Peyer's patch (tissue), 4 donors: Measurements from ENCODE around the gene PKMYT1. TPM values are rescaled to one million over a fixed set of nuclear protein-coding genes. Genes with fewer than 3 reads are reported as not detected.
A peak's percentile ranks its signal among the peaks of the same experiment; 100 is the strongest.

ENCODE experiments used
- DNase-seq, 3 donors: peaks; one replicate each; pipeline ENCODE4 v3.0.0-alpha.2; 2017 to 2019
- H3K27ac ChIP-seq, 4 donors: fragments of 200-600 bp; sonication (generic); one replicate each; pipeline ENCODE4 v1.5.1; 2016 to 2019
- H3K27me3 ChIP-seq, 2 donors: fragments of 200-600 bp; sonication (generic); one replicate each; pipeline ENCODE4 v1.5.1; 2019
- H3K36me3 ChIP-seq, 3 donors: fragments of 200-600 bp; sonication (generic); one replicate each; pipeline ENCODE4 v1.5.1; 2016 to 2019
- H3K4me1 ChIP-seq, 4 donors: fragments of 200-600 bp; sonication (generic); one replicate each; pipeline ENCODE4 v1.5.1; 2016 to 2019
- H3K4me3 ChIP-seq, 4 donors: fragments of 200-600 bp; sonication (generic); 1 replicate in 3 of 4; 2 replicates in 1 of 4; pipeline ENCODE4 v1.5.1; 2016 to 2019; ENCODE audit warnings: mild to moderate bottlenecking in 1 of 4
- H3K9me3 ChIP-seq, 4 donors: fragments of 200-600 bp; sonication (generic); one replicate each; pipeline ENCODE4 v1.5.1; 2016 to 2019; ENCODE audit warnings: mild to moderate bottlenecking in 1 of 4
- POLR2A ChIP-seq, 2 donors: fragments of 450-650 bp; IDR thresholded peaks; one replicate each; pipeline ENCODE4 v1.5.1; 2017; ENCODE audit warnings: antibody characterized with exemption in 2 of 2, mild to moderate bottlenecking in 2 of 2, moderate library complexity in 2 of 2
- total RNA-seq, 4 donors: library from RNA; depleted of rRNA; stranded (reverse); fragments of >200 nt; gene quantifications; one replicate each; pipeline ENCODE4 v1.1.0, GENCODE V29; 2016
- TF ChIP-seq, protein P1 (sequence below), 6 experiments: fragments of 450-650 bp in 4 of 6; fragments of 200-600 bp in 2 of 6; sonication (generic) in 1 of 6; IDR thresholded peaks; one replicate each; pipeline ENCODE4 v1.5.1; 2017 to 2019; ENCODE audit warnings: antibody characterized with exemption in 6 of 6, mild to moderate bottlenecking in 3 of 6, moderate library complexity in 1 of 6

Gene PKMYT1
- total RNA-seq, 4 donors from 2014 or later, result 4.3 to 23.9 (median 6.0) TPM

DNA sequence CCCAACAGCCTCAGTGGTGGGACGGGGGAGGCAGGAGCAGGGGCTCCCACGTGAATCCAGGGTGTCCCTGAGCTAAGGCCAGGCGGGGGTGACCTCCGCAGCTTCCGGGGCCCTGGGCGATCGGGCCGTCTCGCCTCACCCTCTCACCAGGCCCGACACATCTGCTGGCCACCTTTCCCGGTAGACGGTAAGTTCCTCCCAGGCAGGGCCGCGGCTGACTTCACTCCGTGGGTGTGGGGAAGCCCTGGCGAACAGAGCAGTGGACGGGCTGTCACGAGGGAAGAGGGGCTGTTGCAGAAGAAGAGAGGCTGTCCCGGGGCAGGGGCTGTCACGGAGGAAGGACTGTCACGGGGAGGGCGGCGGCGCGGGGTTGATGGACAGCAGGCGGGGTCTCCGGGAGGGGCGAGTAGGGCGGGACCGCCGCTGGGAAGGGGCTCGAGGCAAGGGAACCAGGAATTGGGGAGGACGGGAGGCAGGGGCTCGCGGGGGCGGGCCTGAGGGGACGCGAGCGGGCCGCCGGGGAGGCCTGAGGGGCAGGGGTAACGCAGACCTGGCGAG is 498 bp downstream of the PKMYT1 start:
- peaks cover 5 to 23% (median 7%) of the 10 kb centered on the region in 4 donors for H3K4me1 ChIP-seq

DNA sequence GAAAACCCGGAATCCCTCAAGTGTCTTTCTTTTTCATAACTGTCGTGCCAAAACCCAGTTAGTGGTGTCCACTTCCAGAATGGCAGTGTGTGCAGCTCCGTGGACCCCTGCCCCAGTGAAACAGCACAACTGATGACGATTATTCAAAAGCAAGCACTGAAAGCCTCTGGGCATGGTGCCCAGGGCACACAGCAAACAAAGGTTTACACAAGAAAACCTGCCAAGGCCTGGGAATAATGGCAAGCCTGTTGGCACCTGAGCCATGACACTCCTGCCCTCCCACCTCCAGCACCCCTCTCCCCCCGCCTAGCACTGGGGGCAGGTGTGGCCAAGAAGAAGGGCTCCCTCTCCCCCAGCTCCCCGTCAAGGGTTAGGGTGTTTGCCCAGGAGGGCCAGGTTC is 2.8 kb downstream of the PKMYT1 start:
- Histone ChIP-seq H3K27ac (no peak overlapping the region), H3K4me1 (peaks cover 5 to 19% (median 5%) of the 10 kb centered on the region in 4 donors), H3K4me3 (no peak overlapping the region), H3K36me3 (no peaks in the 10 kb centered on the region), H3K27me3 (no peaks in the 10 kb centered on the region), H3K9me3 (no peaks in the 10 kb centered on the region)
- no peak for DNase-seq
- TF ChIP-seq POLR2A (IDR thresholded peaks at IDR 0.05), result no peak
- TF ChIP-seq, protein P1, sequence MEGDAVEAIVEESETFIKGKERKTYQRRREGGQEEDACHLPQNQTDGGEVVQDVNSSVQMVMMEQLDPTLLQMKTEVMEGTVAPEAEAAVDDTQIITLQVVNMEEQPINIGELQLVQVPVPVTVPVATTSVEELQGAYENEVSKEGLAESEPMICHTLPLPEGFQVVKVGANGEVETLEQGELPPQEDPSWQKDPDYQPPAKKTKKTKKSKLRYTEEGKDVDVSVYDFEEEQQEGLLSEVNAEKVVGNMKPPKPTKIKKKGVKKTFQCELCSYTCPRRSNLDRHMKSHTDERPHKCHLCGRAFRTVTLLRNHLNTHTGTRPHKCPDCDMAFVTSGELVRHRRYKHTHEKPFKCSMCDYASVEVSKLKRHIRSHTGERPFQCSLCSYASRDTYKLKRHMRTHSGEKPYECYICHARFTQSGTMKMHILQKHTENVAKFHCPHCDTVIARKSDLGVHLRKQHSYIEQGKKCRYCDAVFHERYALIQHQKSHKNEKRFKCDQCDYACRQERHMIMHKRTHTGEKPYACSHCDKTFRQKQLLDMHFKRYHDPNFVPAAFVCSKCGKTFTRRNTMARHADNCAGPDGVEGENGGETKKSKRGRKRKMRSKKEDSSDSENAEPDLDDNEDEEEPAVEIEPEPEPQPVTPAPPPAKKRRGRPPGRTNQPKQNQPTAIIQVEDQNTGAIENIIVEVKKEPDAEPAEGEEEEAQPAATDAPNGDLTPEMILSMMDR (IDR thresholded peaks at IDR 0.05), result no peak

More for the DNA sequence above, 498 bp downstream of the PKMYT1 start:
- Histone ChIP-seq H3K4me3 (peak overlapping the region; percentile 74 to 93 (median 76)), H3K36me3 (no peaks in the 10 kb centered on the region), H3K27me3 (no peaks in the 10 kb centered on the region), H3K9me3 (no peaks in the 10 kb centered on the region), H3K27ac (peak overlapping the region in 1 of 4 donors; percentile 85)
- no peak for TF ChIP-seq POLR2A (IDR thresholded peaks at IDR 0.05)
- TF ChIP-seq, protein P1 (IDR thresholded peaks at IDR 0.05), result no peak
- no peak for DNase-seq

DNA sequence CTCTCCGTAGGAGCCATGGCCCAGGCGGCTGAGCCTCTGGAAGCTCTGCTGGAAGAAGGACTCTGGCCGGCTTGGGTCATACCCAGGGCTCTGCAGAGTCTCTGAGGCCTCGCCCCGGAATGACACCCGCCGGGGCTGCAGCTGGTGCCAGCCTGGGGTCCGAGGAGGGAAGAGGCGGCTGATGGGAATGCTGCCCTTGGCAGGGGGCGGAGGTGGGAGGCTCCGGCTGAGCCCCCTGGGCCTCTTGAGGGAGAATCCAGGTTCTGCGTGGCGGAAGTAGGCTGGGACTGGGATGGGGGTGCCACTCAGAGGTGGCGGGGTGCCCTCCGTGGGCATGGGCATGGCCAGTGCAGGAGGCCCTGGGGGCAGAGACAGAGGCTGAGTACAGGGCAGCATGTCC is 3.6 kb downstream of the PKMYT1 start:
- Histone ChIP-seq H3K4me3 (no peak overlapping the region), H3K4me1 (peaks cover 5 to 19% (median 5%) of the 10 kb centered on the region in 4 donors), H3K27ac (no peak overlapping the region), H3K27me3 (no peaks in the 10 kb centered on the region), H3K36me3 (no peaks in the 10 kb centered on the region), H3K9me3 (no peaks in the 10 kb centered on the region)
- DNase-seq, result no peak
- TF ChIP-seq POLR2A (IDR thresholded peaks at IDR 0.05), result no peak
- TF ChIP-seq, protein P1 (IDR thresholded peaks at IDR 0.05), result no peak

DNA sequence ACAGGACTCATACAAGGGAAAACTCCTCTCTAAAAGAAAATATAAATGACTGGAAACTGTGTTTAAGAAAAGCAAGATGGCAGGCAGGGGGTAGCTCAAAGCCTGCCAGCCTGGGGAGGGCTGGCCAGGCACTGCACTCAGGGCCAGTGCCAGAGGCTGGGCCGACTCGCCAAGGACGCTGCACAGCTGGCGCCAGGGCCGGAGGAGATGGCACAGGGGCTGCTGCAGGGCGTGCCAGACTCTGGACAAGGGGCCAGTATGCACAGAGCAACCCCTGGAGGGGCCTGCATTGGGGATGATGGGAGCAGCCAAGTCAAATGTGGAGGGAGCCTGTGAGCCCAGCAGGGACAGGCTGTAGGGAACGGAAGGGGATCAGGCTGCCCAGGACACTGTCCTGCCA is 4.0 kb downstream of the PKMYT1 start:
- H3K9me3 ChIP-seq, result no peaks in the 10 kb centered on the region
- no peak for DNase-seq
- peaks cover 5 to 15% (median 5%) of the 10 kb centered on the region in 4 donors for H3K4me1 ChIP-seq
- TF ChIP-seq POLR2A (IDR thresholded peaks at IDR 0.05), result no peak
- TF ChIP-seq, protein P1 (IDR thresholded peaks at IDR 0.05), result no peak
- no peak overlapping the region for H3K27ac ChIP-seq
- no peaks in the 10 kb centered on the region for H3K27me3 ChIP-seq
- H3K4me3 ChIP-seq, result no peak overlapping the region
- no peaks in the 10 kb centered on the region for H3K36me3 ChIP-seq

DNA sequence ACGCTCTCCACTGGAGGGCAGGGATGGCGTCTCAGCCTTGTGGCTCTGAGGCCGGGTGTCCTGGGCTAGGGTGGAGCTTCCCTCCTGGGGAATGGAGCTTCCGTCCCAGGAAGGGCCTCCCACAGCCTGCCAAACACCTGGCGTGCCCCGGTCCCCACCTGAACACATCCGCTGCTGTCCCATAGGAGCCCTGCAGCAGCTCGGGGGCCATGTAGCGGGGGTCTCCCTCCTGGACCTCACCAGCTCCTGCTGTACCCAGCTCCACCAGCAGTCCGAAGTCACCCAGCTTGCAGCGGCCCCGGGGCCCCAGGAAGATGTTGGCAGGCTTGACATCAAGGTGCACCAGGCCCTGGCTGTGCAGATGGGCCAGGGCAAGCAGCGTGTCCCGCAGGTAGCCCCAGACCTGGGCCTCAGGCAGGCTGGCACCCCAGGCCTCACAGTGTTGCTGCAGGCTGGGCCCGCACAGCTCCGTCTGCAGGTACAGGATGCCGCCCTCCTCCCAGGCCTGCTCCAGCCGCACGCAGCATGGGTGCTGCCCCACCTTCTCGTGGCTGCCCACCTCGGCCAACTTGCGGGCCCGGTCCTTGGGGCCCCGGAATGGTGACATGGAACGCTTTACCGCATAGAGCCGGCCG is 5.0 kb downstream of the PKMYT1 start:
- H3K4me1 ChIP-seq, result peaks cover 0 to 14% (median 6%) of the 10 kb centered on the region in 4 donors
- no peak overlapping the region for H3K27ac ChIP-seq
- no peaks in the 10 kb centered on the region for H3K9me3 ChIP-seq
- no peaks in the 10 kb centered on the region for H3K27me3 ChIP-seq
- no peak overlapping the region for H3K4me3 ChIP-seq
- no peaks in the 10 kb centered on the region for H3K36me3 ChIP-seq
- no peak for DNase-seq
- TF ChIP-seq, protein P1 (IDR thresholded peaks at IDR 0.05), result no peak
